Heart right ventricle (tissue), 16 donors: ENCODE data around the gene GPRC5A. TPM values are rescaled to one million over a fixed set of nuclear protein-coding genes. Genes with fewer than 3 reads are reported as not detected.

ENCODE experiments used
- ATAC-seq, 8 donors: fragments of 200-7000 bp; cut with Tn5 transposase; one replicate each; pipeline ENCODE4 v1.9.1; 2020; ENCODE audit warnings: mild to moderate bottlenecking in 8 of 8, moderate library complexity in 8 of 8, moderate number of reproducible peaks in 1 of 8
- DNase-seq, 2 donors: peaks; one replicate each; pipeline ENCODE4 v3.0.0-alpha.2; 2020
- H3K27ac ChIP-seq, 10 donors: fragments of 200-600 bp; sonication (generic) in 2 of 10; one replicate each; pipeline versions ENCODE4 v1.5.0 to v1.8.0; 2020 to 2022; ENCODE audit warnings: mild to moderate bottlenecking in 3 of 10
- H3K27me3 ChIP-seq, 7 donors: fragments of 200-600 bp; one replicate each; pipeline ENCODE4 v1.8.0; 2021 to 2022; ENCODE audit warnings: mild to moderate bottlenecking in 2 of 7
- H3K36me3 ChIP-seq, 9 donors: fragments of 200-600 bp; sonication (generic) in 1 of 9; one replicate each; pipeline versions ENCODE4 v1.5.0 to v1.8.0; 2020 to 2022; ENCODE audit warnings: mild to moderate bottlenecking in 2 of 9
- H3K4me1 ChIP-seq, 9 donors: fragments of 200-600 bp; sonication (generic) in 1 of 9; one replicate each; pipeline versions ENCODE4 v1.5.0 to v1.8.0; 2020 to 2022; ENCODE audit warnings: mild to moderate bottlenecking in 4 of 9
- H3K4me3 ChIP-seq, 10 donors: fragments of 200-600 bp; sonication (generic) in 2 of 10; one replicate each; pipeline versions ENCODE4 v1.5.0 to v1.8.0; 2020 to 2022; ENCODE audit warnings: mild to moderate bottlenecking in 7 of 10, moderate library complexity in 2 of 10
- H3K9me3 ChIP-seq, 11 donors: fragments of 200-600 bp in 10 of 11; sonication (generic) in 2 of 11; one replicate each; pipeline versions ENCODE4 v1.5.0 to v1.8.0; 2013 to 2022; ENCODE audit warnings: mild to moderate bottlenecking in 2 of 11, control low read depth in 1 of 11, moderate library complexity in 1 of 11
- CTCF ChIP-seq, 9 donors: fragments of 200-600 bp; sonication (generic) in 2 of 9; IDR thresholded peaks; one replicate each; pipeline versions ENCODE4 v1.5.0 to v1.8.0; 2021 to 2022; ENCODE audit warnings: antibody characterized with exemption in 9 of 9, mild to moderate bottlenecking in 5 of 9, moderate library complexity in 1 of 9
- WGBS, 2 donors: extraction: QIAGEN DNeasy Blood & Tissue Kit; methylation state at CpG; one replicate each; pipeline ENCODE4 v1.1.7; 2013; ENCODE audit warnings: inconsistent platforms in 1 of 2; 5-methylcytosine and 5-hydroxymethylcytosine counted together
- intact Hi-C, 10 donors: fragments of 100-400 bp; cut with DNase I; formaldehyde crosslinking; loops; one replicate each; pipeline versions ENCODE4 v1.11.1 to v1.14.2; 2022
- polyA plus RNA-seq, 2 donors: library from polyadenylated mRNA; stranded (reverse); fragments of 200-250 nt; gene quantifications; one replicate each; pipeline ENCODE4 v1.2.3, GENCODE V29; 2013
- total RNA-seq, 10 donors: library from RNA; stranded (reverse); fragmentation: NEBNext Ultra II Directional in 3 of 10; extraction: Animal tissue kit (Norgen Biotek cat#: 25700) in 3 of 10; gene quantifications; one replicate each; pipeline versions ENCODE4 v1.2.1 to v1.2.4, GENCODE V29; 2021 to 2023
- donor health status: Arrhythmogenic right ventricular cardiomyopathy.
- donor health status: ischemic (EF 13 %, LVEDD 7.1; RV severe dilation, severe dysfunction).
- donor health status: healthy with polysubstance abuse.
- donor health status: DM: no; HTN: yes; CAD: no.
- donor health status: DM: no; HTN: no; CAD: no.
- donor health status: ischemic (EF 25% LVEDD 6.9; RV normal size, moderate dysfunction).
- donor health status: ischemic (EF 25% LVEDD 5.7; RV mildly dilated, moderate dysfunction).
- donor health status: healthy.
- donor health status: DM: yes; HTN: yes; CAD: no.
- donor health status: Ischemic cardiomyopathy.
- donor health status: ischemic (EF 35%, LVEDD 5.7; RV mildly dilated, moderate dysfunction).
- donor health status: nonischemic (EF 11% LVEDD 7.7; RV severe dilation, severe dysfunction).
- donor health status: DM: yes; HTN: yes; CAD: no.
- donor health status: PGD.
- donor health status: ischemic (EF 29% LVEDD 5.4; RV normal size, mild dysfunction).
- donor health status: nonischemic (EF 23%, LVEDD 6.1; RV moderate dilation, normal function).

GPRC5A gene
- total and polyA plus RNA-seq, 12 donors = 0.26 to 4.5 (median 0.88) TPM

- no peak for ATAC-seq
- H3K36me3 ChIP-seq = no peaks in the 10 kb centered on the region
- no peaks in the 10 kb centered on the region for H3K27me3 ChIP-seq
- intact Hi-C loops = no loop called here
- no peaks in the 10 kb centered on the region for H3K9me3 ChIP-seq
- 83 to 85% methylated on average over 4 of the region's 4 CpGs for WGBS, 2 donors
- H3K27ac ChIP-seq = no peak overlapping the region
- no peaks in the 10 kb centered on the region for H3K4me1 ChIP-seq
- H3K4me3 ChIP-seq = no peak overlapping the region
- no peak for DNase-seq
- TF ChIP-seq CTCF (IDR thresholded peaks at IDR 0.05) = no peak
Observed at GRCh38 chr12:12947902-12948301, 56.5 kb downstream of the GPRC5A start.

GRCh38 chr12:12951504-12951903, 60.1 kb downstream of the GPRC5A start:
- Histone ChIP-seq H3K27me3 (no peaks in the 10 kb centered on the region), H3K4me1 (no peaks in the 10 kb centered on the region), H3K27ac (no peak overlapping the region), H3K9me3 (no peaks in the 10 kb centered on the region), H3K4me3 (no peak overlapping the region), H3K36me3 (no peaks in the 10 kb centered on the region)
- no peak for TF ChIP-seq CTCF (IDR thresholded peaks at IDR 0.05)
- intact Hi-C loops = no loop called here
- WGBS, 2 donors = 91 to 96% methylated on average over 1 of the region's 1 CpG
- no peak for DNase-seq
- ATAC-seq = no peak

DNA sequence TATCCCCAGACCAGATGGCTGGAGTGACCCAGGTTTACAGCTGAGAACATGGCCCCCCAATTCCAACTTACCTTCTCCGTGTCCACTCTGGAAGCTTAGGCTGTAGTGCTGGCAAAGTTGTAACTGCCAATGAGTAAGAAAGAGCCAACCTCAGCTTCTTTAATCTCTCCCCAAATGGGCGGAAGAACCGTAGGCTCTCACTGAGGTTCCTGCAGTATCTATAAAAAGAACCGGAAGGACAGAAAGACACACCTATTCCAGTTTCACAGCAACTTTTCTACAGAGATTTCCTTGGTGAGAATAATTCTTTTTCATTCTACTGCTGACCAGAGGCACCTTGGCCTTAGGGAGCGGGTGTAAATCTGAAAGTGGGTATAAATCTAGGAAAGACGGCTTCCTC, 60.7 kb downstream of the GPRC5A start, which contains the start of gene GPRC5D:
TSS of gene GPRC5D (minus strand) at position 135 of the 400 bp plus-strand sequence. CDS start 1,786 bp downstream, outside the sequence.
- 93 to 95% methylated on average over 6 of the region's 6 CpGs for WGBS, 2 donors
- no peak for DNase-seq
- intact Hi-C loops = no loop called here
- Histone ChIP-seq H3K9me3 (no peaks in the 10 kb centered on the region), H3K27ac (no peak within 1 kb of the TSS), H3K4me1 (no peaks in the 10 kb centered on the region), H3K36me3 (no peaks in the 10 kb centered on the region), H3K4me3 (no peak within 1 kb of the TSS), H3K27me3 (no peaks in the 10 kb centered on the region)
- ATAC-seq = no peak
- TF ChIP-seq CTCF (IDR thresholded peaks at IDR 0.05) = no peak

DNA sequence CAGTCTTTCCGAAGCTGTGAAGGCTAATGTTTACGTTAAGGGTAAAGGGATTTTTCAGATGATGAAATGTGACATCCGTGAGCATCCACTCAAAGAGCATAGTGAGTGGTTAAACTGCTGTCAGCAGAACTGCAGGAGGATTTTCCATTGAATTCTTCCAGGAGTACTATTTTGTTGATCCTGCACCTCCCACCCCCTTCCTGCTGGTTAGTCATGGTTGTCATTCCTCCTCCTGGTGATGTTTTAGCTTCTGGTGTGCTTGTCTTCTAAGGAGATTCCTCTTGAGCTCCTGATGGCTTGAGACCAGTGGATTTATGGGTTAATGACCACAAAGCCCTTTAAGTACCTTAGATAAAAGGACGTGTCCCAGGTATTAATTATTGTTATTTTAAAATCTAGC, 63.0 kb downstream of the GPRC5A start:
- no peak for DNase-seq
- H3K36me3 ChIP-seq = no peaks in the 10 kb centered on the region
- H3K9me3 ChIP-seq = no peaks in the 10 kb centered on the region
- 84 to 87% methylated on average over 4 of the region's 4 CpGs for WGBS, 2 donors
- no peak for ATAC-seq
- H3K4me1 ChIP-seq = no peaks in the 10 kb centered on the region
- no peak overlapping the region for H3K27ac ChIP-seq
- no peak for TF ChIP-seq CTCF (IDR thresholded peaks at IDR 0.05)
- no peaks in the 10 kb centered on the region for H3K27me3 ChIP-seq
- intact Hi-C loops = no loop called here
- H3K4me3 ChIP-seq = no peak overlapping the region
